HG02884 (cell line): ENCODE results near the gene CERS1.
"Not testable (repeated sequence)": the region's sequence is repeated elsewhere in the genome, so short reads cannot be mapped to it uniquely, and the experiment has no call there.

ENCODE experiments used
- ATAC-seq: cut with Tn5 transposase; IDR thresholded peaks from one replicate; pipeline ENCODE4 v1.9.1; 2021; ENCODE audit warnings: mild to moderate bottlenecking, moderate library complexity; ENCODE audit not compliant: unreplicated experiment

The CERS1 gene

GRCh38 chr19:18919900-18920214 is 23.9 kb upstream of the CERS1 start:
- no peak for ATAC-seq

- peak; percentile 91 for ATAC-seq
Observed at GRCh38 chr19:18919086-18919899, 23.3 kb upstream of the CERS1 start, which contains the start of the genes COPE and DDX49. COPE (minus strand) TSS chr19:18919387; CDS start chr19:18919348, 39 bp downstream. DDX49 (plus strand) TSS chr19:18919715; CDS start chr19:18919742, 27 bp downstream.

GRCh38 chr19:18917593-18917992 is 21.6 kb upstream of the CERS1 start:
- ATAC-seq, result not testable (repeated sequence)

GRCh38 chr19:18915639-18916038 is 19.7 kb upstream of the CERS1 start:
- no peak for ATAC-seq

- no peak for ATAC-seq
Observed at GRCh38 chr19:18913466-18913865, 17.5 kb upstream of the CERS1 start.

- ATAC-seq, result no peak
Observed at GRCh38 chr19:18912933-18913332, 17.0 kb upstream of the CERS1 start.

- ATAC-seq, result no peak
Observed at GRCh38 chr19:18910801-18911436, 15.0 kb upstream of the CERS1 start.

- ATAC-seq, result no peak
Observed at GRCh38 chr19:18910010-18910409, 14.1 kb upstream of the CERS1 start.

GRCh38 chr19:18908917-18909619 is 13.1 kb upstream of the CERS1 start:
- no peak for ATAC-seq

GRCh38 chr19:18906605-18907519 is 10.9 kb upstream of the CERS1 start:
- no peak for ATAC-seq

GRCh38 chr19:18905513-18906236 is 9.7 kb upstream of the CERS1 start:
- no peak for ATAC-seq

GRCh38 chr19:18905058-18905456 is 9.1 kb upstream of the CERS1 start:
- ATAC-seq, result no peak

GRCh38 chr19:18904334-18905057 is 8.5 kb upstream of the CERS1 start:
- no peak for ATAC-seq

GRCh38 chr19:18903156-18904037 is 7.4 kb upstream of the CERS1 start:
- no peak for ATAC-seq

GRCh38 chr19:18902519-18902918 is 6.6 kb upstream of the CERS1 start:
- ATAC-seq, result not testable (repeated sequence)

GRCh38 chr19:18901491-18901890 is 5.5 kb upstream of the CERS1 start:
- ATAC-seq, result no peak

GRCh38 chr19:18900700-18901481 is 4.9 kb upstream of the CERS1 start:
- ATAC-seq, result no peak
